GM18505 (cell line): ENCODE data around the gene SPINT1.

ENCODE experiments used
- ATAC-seq: cut with Tn5 transposase; IDR thresholded peaks from one replicate; pipeline ENCODE4 v1.9.1; 2021; ENCODE audit not compliant: unreplicated experiment
- POLR2A ChIP-seq: IDR thresholded peaks from 4 replicates; pipeline ENCODE4 v1.6.1; 2011; ENCODE audit warnings: borderline replicate concordance; ENCODE audit not compliant: insufficient read depth, insufficient read length; ENCODE audit errors: extremely low read depth

SPINT1 gene

DNA sequence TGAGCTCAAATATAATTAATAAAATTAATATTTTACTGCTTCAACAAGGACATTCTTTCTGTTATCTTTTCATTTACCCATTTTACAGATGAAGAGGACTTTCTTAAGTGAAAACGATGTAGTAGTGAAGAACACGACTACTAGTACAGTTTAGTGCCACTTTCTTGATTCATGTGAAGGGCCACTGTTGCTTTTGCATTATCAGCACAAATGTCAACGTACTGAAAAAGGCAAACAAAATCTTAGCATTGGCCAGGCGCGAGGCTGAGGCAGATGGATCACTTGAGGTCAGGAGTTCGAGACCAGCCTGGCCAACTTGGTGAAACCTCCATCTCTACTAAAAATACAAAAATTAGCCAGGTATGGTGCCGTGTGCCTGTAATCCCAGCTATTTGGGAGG, 24.8 kb upstream of the SPINT1 start:
- no peak for ATAC-seq
- no peak for TF ChIP-seq POLR2A

DNA sequence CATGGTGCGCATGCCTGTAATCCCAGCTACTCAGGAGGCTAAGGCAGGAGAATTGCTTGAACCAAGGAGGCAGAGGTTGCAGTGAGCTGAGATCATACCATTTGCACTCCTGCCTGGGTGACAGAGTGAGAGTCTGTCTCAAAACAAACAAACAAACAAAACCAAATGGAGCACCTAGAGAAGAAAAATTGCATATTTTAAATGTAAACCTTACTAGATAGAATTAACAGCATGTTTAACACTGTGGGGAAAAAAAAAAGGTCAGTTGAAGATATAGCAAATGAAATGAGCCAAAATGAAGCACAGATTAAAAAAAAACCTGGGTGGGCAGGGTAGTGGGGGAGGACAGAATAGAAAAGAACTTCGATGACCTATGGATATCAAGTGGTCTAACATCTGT, 22.7 kb upstream of the SPINT1 start:
- TF ChIP-seq POLR2A: no peak
- ATAC-seq: no peak

DNA sequence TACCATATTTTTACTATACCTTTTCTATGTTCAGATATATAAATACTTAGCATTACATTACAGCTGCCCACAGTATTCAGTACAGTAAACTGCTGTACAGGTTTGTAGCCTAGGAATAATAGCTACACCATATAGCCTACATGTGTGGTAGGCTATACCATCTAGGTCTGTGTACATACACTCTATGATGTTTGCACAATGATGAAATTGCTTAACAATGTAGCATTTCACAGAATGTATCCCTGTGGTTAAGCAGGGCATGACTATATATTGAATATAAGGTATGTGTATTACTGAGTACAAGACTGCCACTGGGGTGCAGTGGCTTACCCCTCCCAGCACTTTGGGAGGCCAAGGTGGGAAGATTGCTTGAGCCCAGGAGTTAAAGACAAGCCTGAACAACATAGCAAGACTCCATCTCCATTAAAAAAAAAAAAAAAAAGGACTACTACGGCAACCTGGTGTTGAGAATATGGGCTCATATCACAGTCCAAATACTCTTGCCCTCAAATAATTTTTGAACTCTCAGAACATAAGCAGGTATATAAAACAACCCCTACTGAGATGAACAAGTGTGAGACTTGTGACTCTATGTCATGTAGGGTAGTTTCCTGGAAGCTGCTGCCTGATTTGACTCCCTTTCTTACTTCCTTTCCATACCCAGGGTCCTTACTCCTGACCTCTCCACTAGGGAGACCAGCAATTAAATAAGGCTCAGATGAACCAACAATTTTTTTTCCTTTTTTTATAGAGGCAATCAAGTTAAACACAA, 20.1 kb upstream of the SPINT1 start:
- no peak for TF ChIP-seq POLR2A
- ATAC-seq: no peak

DNA sequence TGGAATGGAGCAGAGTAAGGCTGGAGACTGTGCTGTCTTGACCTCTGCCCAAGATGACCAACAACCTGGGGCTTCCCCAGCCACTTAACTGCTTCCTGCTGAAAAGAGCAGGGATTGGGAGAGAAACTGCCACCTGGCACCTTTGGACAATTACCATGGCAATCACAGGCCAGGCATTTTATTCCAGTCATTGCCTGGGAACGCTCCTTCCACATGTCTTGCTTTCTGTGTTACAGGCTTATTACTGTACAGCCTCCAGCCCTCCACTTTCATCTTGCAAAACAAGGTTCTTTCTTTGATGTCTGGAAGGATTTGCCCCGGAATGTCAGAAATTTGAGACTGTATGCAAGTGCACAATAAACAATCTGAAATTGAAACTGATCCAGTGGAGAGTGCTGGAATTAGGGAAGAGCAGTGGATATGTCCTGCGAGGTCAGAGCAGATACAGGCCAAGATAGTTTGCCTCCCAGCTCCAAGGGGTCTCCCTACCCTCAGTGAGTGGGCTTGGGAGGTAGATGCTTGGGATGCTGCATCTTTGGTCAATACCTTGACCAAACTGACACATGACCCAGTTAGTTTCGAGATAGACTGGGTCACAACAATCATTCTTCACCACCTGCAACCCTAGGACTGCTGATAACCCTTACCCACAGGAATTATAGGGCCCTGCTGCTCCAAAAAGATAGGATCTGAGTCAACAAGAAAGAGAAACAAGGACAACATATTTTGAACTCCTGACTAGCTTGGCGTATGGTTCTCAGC, 18.0 kb upstream of the SPINT1 start:
- no peak for TF ChIP-seq POLR2A
- ATAC-seq: no peak

DNA sequence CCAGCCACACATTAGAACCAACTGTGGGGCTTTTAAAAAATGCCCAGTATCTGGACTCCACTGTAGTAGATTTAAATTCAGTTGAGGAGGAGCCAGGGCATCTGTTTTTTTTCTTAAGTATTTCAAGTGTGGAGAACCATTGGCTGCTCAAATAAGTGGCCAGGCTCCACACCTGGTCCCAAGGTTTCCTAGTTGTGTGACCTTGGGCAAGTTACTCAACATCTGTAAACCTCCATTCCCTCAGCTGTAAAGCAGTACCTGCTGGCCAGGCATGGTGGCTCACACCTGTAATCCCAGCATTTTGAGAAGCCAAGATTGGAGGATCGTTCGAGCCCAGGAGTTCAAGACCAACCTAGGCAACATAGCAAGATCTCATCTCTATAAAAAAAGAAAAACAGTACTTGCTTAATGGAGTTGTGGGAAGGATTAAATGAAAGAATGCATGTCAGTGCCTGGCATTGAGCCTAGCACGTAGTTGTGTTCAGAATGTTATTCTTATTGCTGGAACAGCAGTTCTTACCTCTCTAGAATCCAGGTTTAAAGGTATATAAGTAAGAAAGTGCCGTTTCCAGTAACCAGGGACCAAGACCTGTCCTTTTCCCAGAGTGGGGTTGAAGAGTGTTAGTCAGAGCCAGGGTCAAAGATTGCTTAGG, 17.3 kb upstream of the SPINT1 start:
- no peak for ATAC-seq
- TF ChIP-seq POLR2A: no peak

DNA sequence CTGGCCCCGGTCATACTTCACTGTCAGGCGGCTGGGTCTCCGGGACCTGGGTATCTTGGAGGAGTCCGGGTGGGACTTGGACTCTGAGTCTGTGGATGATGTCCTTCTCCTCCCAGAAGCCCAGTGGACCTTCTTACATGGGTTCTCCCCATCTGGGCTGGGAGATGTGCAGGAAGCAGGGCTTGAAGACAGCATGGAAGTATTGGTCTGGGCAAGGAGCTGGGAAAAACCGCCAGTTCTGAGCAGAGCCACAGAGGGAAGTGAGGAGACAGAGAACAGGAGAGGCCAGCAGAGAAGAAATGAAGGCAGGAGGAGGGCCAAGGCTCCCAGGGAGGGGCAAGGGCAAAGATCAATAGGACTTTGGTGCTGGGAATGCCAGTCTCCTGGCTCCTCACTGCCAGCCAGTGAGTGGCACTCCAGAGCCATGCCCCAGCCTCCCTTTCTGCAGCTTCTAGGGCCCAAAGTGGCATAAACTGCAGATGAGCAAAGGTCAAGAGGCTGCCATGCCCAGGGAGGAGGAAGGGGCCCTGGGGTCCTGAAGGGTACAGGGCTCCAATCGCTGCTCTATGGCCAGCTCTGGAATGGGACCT, 15.3 kb upstream of the SPINT1 start, which contains the start of gene PPP1R14D:
PPP1R14D (minus strand) TSS at position 262 of the 590 bp plus-strand sequence; CDS start at position 195, 67 bp downstream.
- no peak for ATAC-seq
- no peak for TF ChIP-seq POLR2A

GRCh38 chr15:40829115-40829514, 14.7 kb upstream of the SPINT1 start:
- no peak for TF ChIP-seq POLR2A
- no peak for ATAC-seq

DNA sequence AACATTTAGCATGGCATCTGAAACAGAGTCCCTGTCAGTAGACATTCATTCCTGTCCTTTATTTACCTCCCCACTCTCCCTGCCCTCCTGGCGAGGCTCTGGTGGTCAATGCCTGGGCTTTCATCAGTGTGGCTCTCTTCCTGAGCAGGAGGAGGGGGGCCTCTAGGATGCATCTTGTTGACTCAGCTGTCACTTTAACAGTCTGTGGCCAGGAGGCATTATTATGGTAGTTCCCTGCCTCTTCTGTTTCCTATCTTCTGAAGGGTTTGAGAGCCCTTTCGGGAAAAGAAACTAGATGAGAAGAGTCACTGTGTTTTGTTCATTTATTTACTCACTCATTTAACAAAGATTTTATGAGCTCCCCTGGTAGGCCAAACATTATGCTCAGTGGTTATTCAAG, 13.0 kb upstream of the SPINT1 start:
- no peak for ATAC-seq

DNA sequence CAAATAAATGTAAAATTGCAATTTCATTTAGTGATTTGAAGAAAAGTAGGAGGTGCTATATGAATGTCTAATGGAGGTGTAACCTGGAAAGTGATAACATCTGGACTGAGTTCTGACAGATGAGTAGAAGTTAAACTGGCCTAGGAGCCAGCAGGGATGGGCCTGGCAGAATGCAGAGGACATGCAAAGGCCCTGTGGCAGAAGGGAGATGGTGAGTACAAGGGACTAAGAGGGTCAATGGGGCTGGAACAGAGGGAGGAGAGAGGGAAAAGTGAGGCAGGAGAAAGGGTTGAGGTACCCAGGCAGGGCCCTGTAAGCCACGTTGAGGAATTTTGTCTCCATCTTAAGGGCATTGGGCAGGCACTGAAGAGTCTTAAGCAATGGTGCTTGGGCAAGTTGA, 12.0 kb upstream of the SPINT1 start:
- no peak for ATAC-seq
- TF ChIP-seq POLR2A: no peak

More for the DNA sequence above, 13.0 kb upstream of the SPINT1 start:
- TF ChIP-seq POLR2A: no peak

DNA sequence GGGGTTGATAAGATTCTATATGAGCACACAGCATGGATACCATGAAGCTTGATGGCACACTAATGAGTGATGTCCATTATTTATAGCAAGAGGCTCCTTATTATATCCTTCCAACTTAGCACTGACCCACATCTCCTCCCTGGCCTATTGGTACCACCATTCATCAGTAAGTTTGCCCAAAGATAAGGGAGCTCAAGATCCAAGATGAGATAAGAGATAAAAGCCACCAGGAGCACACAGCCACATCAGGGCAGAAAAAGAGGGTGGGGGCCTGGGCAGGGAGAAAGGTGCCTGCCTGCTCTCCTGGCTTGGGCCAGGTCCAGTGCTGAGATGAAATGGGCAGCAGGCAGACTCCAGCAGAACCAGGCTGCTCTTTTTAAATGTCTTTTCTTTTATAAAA, 10.9 kb upstream of the SPINT1 start:
- no peak for TF ChIP-seq POLR2A
- no peak for ATAC-seq

GRCh38 chr15:40836020-40836419, 7.8 kb upstream of the SPINT1 start:
- no peak for ATAC-seq
- no peak for TF ChIP-seq POLR2A

GRCh38 chr15:40838756-40839155, 5.1 kb upstream of the SPINT1 start:
- TF ChIP-seq POLR2A: no peak
- no peak for ATAC-seq

DNA sequence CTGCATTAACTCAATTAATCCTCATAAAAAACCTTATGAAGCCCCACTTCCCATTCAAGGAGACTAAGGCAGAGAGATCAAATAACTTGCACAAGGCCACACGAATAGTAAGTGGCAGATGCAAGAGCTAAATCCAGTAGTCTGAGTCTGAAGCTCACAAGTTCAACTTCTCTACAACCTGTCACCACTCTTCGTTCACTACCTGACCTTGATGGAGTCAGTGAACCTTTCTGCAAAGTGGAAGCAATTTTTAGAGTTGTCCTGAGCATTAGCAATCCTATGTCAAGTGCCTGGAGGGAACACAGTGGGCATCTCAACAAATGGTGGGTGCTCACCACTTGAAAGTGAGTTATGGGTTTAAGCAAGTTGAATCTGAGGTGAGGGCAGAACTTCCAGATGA, 2.1 kb upstream of the SPINT1 start:
- ATAC-seq: no peak
- no peak for TF ChIP-seq POLR2A
